Spleen (tissue), 11 donors: ENCODE results near the gene EEF1AKMT1. TPM values are rescaled to one million over a fixed set of nuclear protein-coding genes. Genes with fewer than 3 reads are reported as not detected.

Experiments
- DNase-seq: peaks from one replicate; pipeline ENCODE4 v3.0.0-alpha.2; 2020
- H3K27ac ChIP-seq, 8 donors: fragments of 200-600 bp; sonication (generic) in 7 of 8; 1 replicate in 4 of 8; 2 replicates in 4 of 8; pipeline versions ENCODE4 v1.5.0 to v1.8.0; 2016 to 2021; ENCODE audit warnings: inconsistent platforms in 4 of 8, mild to moderate bottlenecking in 4 of 8, moderate library complexity in 1 of 8
- H3K27me3 ChIP-seq, 7 donors: fragments of 200-600 bp; sonication (generic) in 6 of 7; replicated peaks in 1 of 7; 1 replicate in 4 of 7; 2 replicates in 3 of 7; pipeline versions ENCODE4 v1.5.0 to v1.8.0; 2016 to 2021; ENCODE audit warnings: inconsistent platforms in 3 of 7, mild to moderate bottlenecking in 1 of 7
- H3K36me3 ChIP-seq, 6 donors: fragments of 200-600 bp; sonication (generic) in 5 of 6; 1 replicate in 4 of 6; 2 replicates in 2 of 6; pipeline versions ENCODE4 v1.5.0 to v1.8.0; 2016 to 2021; ENCODE audit warnings: inconsistent platforms in 2 of 6
- H3K4me1 ChIP-seq, 6 donors: fragments of 200-600 bp; sonication (generic) in 5 of 6; 1 replicate in 3 of 6; 2 replicates in 3 of 6; pipeline versions ENCODE4 v1.5.0 to v1.8.0; 2016 to 2021; ENCODE audit warnings: inconsistent platforms in 3 of 6
- H3K4me3 ChIP-seq, 8 donors: fragments of 200-600 bp; sonication (generic) in 7 of 8; 1 replicate in 4 of 8; 2 replicates in 4 of 8; pipeline versions ENCODE4 v1.5.0 to v1.8.0; 2016 to 2021; ENCODE audit warnings: inconsistent platforms in 4 of 8, mild to moderate bottlenecking in 4 of 8, moderate library complexity in 2 of 8
- H3K9me3 ChIP-seq, 8 donors: fragments of 200-600 bp; sonication (generic) in 7 of 8; 1 replicate in 4 of 8; 2 replicates in 4 of 8; pipeline versions ENCODE4 v1.5.0 to v1.8.0; 2016 to 2021; ENCODE audit warnings: inconsistent platforms in 4 of 8
- CTCF ChIP-seq, 11 experiments: fragments of 200-600 bp in 7 of 11; fragments of 450-650 bp in 4 of 11; sonication (generic) in 4 of 11; IDR thresholded peaks in 8 of 11; conservative IDR thresholded peaks in 3 of 11; 1 replicate in 7 of 11; 2 replicates in 4 of 11; pipeline versions ENCODE4 v1.4.0 to v1.8.0; 2016 to 2021; ENCODE audit warnings: antibody characterized with exemption in 11 of 11, inconsistent platforms in 4 of 11, mild to moderate bottlenecking in 1 of 11
- POLR2A ChIP-seq, 3 donors: fragments of 450-650 bp; IDR thresholded peaks; one replicate each; pipeline ENCODE4 v1.5.1; 2017; ENCODE audit warnings: antibody characterized with exemption in 3 of 3, mild to moderate bottlenecking in 1 of 3
- POLR2AphosphoS5 ChIP-seq, 3 donors: sonication (generic); formaldehyde crosslinking; IDR thresholded peaks; one replicate each; pipeline ENCODE4 v1.5.1; 2017; ENCODE audit warnings: antibody characterized with exemption in 3 of 3
- WGBS, 5 donors: extraction: QIAGEN DNeasy Blood & Tissue Kit in 3 of 5; methylation state at CpG; one replicate each; pipeline versions ENCODE4 v1.1.5 to v1.1.7; 2013 to 2018; 5-methylcytosine and 5-hydroxymethylcytosine counted together
- intact Hi-C: fragments of 100-400 bp; cut with DNase I; formaldehyde crosslinking; loops from one replicate; pipeline ENCODE4 v1.15.0; 2023; ENCODE audit warnings: low total_unique reads
- polyA plus RNA-seq, 3 donors: library from polyadenylated mRNA; stranded (reverse); fragments of 200-250 nt; gene quantifications; one replicate each; pipeline ENCODE4 v1.2.1, GENCODE V29; 2013
- total RNA-seq, 7 donors: library from RNA; depleted of rRNA in 3 of 7; stranded (reverse); fragments of >200 nt in 3 of 7; fragmentation: NEBNext Ultra II Directional in 4 of 7; extraction: Animal tissue kit (Norgen Biotek cat#: 25700) in 4 of 7; gene quantifications; one replicate each; pipeline versions ENCODE4 v1.1.0 to v1.2.1, GENCODE V29; 2016 to 2021
- donor health status: healthy with polysubstance abuse.
- donor health status: DM: no; HTN: no; CAD: no; lungs with moderate emphysema.
- donor health status: DM: no; HTN: no; CAD: no.
- donor health status: Bipolar disorder and iron deficiency.
- donor health status: healthy.
- donor health status: DM: no; HTN: no; CAD: no.
- donor health status: DM: yes; HTN: yes; CAD: no.

Gene EEF1AKMT1
- total and polyA plus RNA-seq, 10 donors, result 3.8 to 10.1 (median 7.0) TPM

GRCh38 chr13:20799726-20800416 is 26.1 kb upstream of the EEF1AKMT1 start:
- H3K9me3 ChIP-seq, result no peaks in the 10 kb centered on the region
- peaks cover 0 to 70% (median 23%) of the 10 kb centered on the region in 6 donors for H3K36me3 ChIP-seq
- H3K4me3 ChIP-seq, result no peak overlapping the region
- no peak overlapping the region for H3K27ac ChIP-seq
- intact Hi-C loops, result no loop called here
- no peaks in the 10 kb centered on the region for H3K27me3 ChIP-seq
- no peak for DNase-seq
- H3K4me1 ChIP-seq, result peaks cover 0 to 21% (median 9%) of the 10 kb centered on the region in 6 donors
- 85 to 93% (median 88%) methylated on average over 6 of the region's 6 CpGs for WGBS, 5 donors
- TF ChIP-seq POLR2AphosphoS5 (IDR thresholded peaks at IDR 0.05), result no peak
- TF ChIP-seq CTCF (IDR thresholded peaks at IDR 0.05 in 8 of 11, conservative IDR thresholded peaks at IDR 0.05 in 3 of 11), result no peak
- no peak for TF ChIP-seq POLR2A (IDR thresholded peaks at IDR 0.05)

DNA sequence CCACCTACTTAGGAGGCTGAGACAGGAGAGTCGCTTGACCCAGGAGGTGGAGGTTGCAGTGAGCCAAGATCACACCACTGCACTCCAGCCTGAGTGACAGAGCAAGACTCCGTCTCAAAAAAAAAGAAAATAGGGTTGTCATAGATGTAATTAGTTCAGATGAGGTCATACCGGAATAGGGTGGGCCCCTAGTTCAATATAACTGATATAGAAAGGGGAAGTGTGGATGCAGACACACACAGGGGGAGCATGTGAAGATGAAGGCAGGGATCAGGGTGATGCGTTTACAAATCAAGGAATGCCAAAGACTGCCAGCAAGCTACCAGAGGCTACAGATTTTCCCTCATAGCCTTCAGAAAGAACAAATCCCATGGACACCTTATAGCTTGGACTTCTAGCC is 24.3 kb upstream of the EEF1AKMT1 start:
- intact Hi-C loops, result no loop called here
- TF ChIP-seq CTCF (IDR thresholded peaks at IDR 0.05 in 8 of 11, conservative IDR thresholded peaks at IDR 0.05 in 3 of 11) (no peak), POLR2A (IDR thresholded peaks at IDR 0.05) (no peak), POLR2AphosphoS5 (IDR thresholded peaks at IDR 0.05) (no peak)
- Histone ChIP-seq H3K27ac (no peak overlapping the region), H3K4me1 (peaks cover 0 to 21% (median 9%) of the 10 kb centered on the region in 6 donors), H3K9me3 (no peaks in the 10 kb centered on the region), H3K4me3 (no peak overlapping the region), H3K36me3 (peaks cover 0 to 81% (median 27%) of the 10 kb centered on the region in 6 donors), H3K27me3 (no peaks in the 10 kb centered on the region)
- no peak for DNase-seq
- WGBS, 5 donors, result 77 to 85% (median 83%) methylated on average over 4 of the region's 4 CpGs

DNA sequence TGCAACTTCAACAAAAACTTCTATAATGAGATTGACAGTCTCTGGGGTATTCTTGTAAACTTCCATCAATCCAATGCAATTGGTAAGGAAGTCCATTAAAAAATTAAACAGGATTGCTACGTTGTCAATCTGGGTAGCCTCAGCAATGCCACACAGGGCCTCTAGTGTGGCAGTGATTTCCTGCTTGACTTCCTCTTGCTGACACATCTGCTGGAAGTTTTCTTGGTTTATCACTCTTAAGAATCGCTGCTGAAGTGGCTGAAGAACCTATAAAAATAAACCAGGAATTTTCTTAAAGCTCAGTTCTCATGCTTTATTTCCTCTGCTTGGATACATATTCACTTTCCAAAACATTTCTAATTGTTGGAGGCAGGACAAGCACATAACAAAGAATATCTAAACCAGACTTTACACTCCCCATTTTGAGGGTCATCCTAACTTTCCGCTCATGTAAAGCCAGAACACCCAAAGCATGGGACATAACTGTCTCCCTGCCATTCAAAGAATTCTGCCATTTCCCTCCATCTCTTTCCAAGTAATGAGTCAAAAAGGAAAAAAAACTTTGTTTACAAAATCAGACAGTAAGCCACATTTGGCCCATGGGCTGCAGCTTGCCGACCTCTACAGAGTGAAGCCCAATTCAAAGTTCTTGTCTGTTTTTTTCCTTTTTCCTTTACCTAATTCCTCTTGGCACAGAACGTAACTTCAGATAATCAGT is 23.2 kb upstream of the EEF1AKMT1 start:
- H3K4me3 ChIP-seq, result no peak overlapping the region
- peaks cover 0 to 91% (median 28%) of the 10 kb centered on the region in 6 donors for H3K36me3 ChIP-seq
- TF ChIP-seq CTCF (IDR thresholded peaks at IDR 0.05 in 8 of 11, conservative IDR thresholded peaks at IDR 0.05 in 3 of 11), result peak in 1 of 11 experiments; percentile 10
- no peak for TF ChIP-seq POLR2AphosphoS5 (IDR thresholded peaks at IDR 0.05)
- H3K27ac ChIP-seq, result no peak overlapping the region
- 54 to 61% (median 56%) methylated on average over 5 of the region's 5 CpGs for WGBS, 5 donors
- no peaks in the 10 kb centered on the region for H3K9me3 ChIP-seq
- intact Hi-C loops, result no loop called here
- DNase-seq, result no peak
- peaks cover 0 to 19% (median 9%) of the 10 kb centered on the region in 6 donors for H3K4me1 ChIP-seq
- H3K27me3 ChIP-seq, result no peaks in the 10 kb centered on the region

GRCh38 chr13:20789665-20790064 is 15.9 kb upstream of the EEF1AKMT1 start:
- Histone ChIP-seq H3K9me3 (no peaks in the 10 kb centered on the region), H3K27ac (no peak overlapping the region), H3K4me3 (no peak overlapping the region), H3K36me3 (peaks cover 0 to 91% (median 22%) of the 10 kb centered on the region in 6 donors), H3K27me3 (no peaks in the 10 kb centered on the region), H3K4me1 (peaks cover 0 to 8% (median 0%) of the 10 kb centered on the region in 6 donors)
- intact Hi-C loops, result no loop called here
- no peak for DNase-seq
- WGBS, 5 donors, result 95 to 99% (median 97%) methylated on average over 7 of the region's 7 CpGs
- TF ChIP-seq CTCF (IDR thresholded peaks at IDR 0.05 in 8 of 11, conservative IDR thresholded peaks at IDR 0.05 in 3 of 11) (no peak), POLR2A (IDR thresholded peaks at IDR 0.05) (no peak), POLR2AphosphoS5 (IDR thresholded peaks at IDR 0.05) (no peak)
